HepG2 (cell line): Measurements from ENCODE around the gene TOR2A. TPM values are rescaled to one million over a fixed set of nuclear protein-coding genes. Genes with fewer than 3 reads are reported as not detected.
A peak's percentile ranks its signal among the peaks of the same experiment; 100 is the strongest.

Source experiments
- ATAC-seq: fragments of 200-7000 bp; cut with Tn5 transposase; 3 replicates; pipeline ENCODE4 v1.9.1; 2020; ENCODE audit warnings: mild to moderate bottlenecking, moderate library complexity
- BruUV-seq: library from RNA; stranded (reverse); fragments of 400-500 nt; replicated peaks from 2 replicates; lab custom pipeline; 2021; lab: Mats Ljungman, UMichigan
- CTCF ChIA-PET: fragments of 300-600 bp; formaldehyde crosslinking; extraction: SDS; loops from one replicate; lab custom pipeline; 2021; ENCODE audit warnings: low total read pairs, inconsistent platforms, low intra/inter-chr PET ratio; lab: Yijun Ruan, JAX
- POLR2A ChIA-PET: fragments of 350-600 bp; sonication (Branson Sonifier 250); formaldehyde crosslinking; loops from one replicate; lab custom pipeline; 2020; ENCODE audit warnings: antibody characterized with exemption, inconsistent platforms; lab: Yijun Ruan, JAX
- DNase-seq: peaks from one replicate; pipeline ENCODE4 v3.0.0-alpha.2; 2015; ENCODE audit warnings: low spot score
- FAIRE-seq: peaks from 3 replicates; lab custom pipeline; 2011; peaks lifted over from hg19 to GRCh38; lab: Jason Lieb, UNC
- H2AFZ ChIP-seq: one replicate; pipeline ENCODE4 v1.6.1; 2011; ENCODE audit warnings: low read length, inconsistent platforms
- H3K27ac ChIP-seq: fragments of 300-600 bp; 3 replicates; pipeline ENCODE4 v1.8.0; 2011; ENCODE audit warnings: mixed run types, mild to moderate bottlenecking, mixed read lengths, low read length, inconsistent platforms; ENCODE audit not compliant: insufficient read depth; ENCODE audit errors: extremely low read length
- H3K27me3 ChIP-seq, 2 experiments: fragments of 200-600 bp in 1 of 2; 2 replicates in 1 of 2; 3 replicates in 1 of 2; pipeline versions ENCODE4 v1.6.0 to v1.8.0; 2011; ENCODE audit warnings: low read length in 2 of 2, mild to moderate bottlenecking in 2 of 2, moderate library complexity in 2 of 2, inconsistent platforms in 1 of 2; ENCODE audit not compliant: insufficient read depth in 2 of 2, control insufficient read depth in 1 of 2
- H3K36me3 ChIP-seq, 2 experiments: fragments of 200-600 bp in 1 of 2; replicated peaks in 1 of 2; 2 replicates in 1 of 2; 3 replicates in 1 of 2; pipeline versions ENCODE4 v1.5.1 to v1.8.0; 2011; ENCODE audit warnings: low read length in 2 of 2, inconsistent platforms in 1 of 2; ENCODE audit not compliant: insufficient read depth in 2 of 2, control insufficient read depth in 1 of 2
- H3K4me1 ChIP-seq: 2 replicates; pipeline ENCODE4 v1.5.1; 2012; ENCODE audit warnings: low read length, inconsistent platforms; ENCODE audit not compliant: insufficient read depth
- H3K4me2 ChIP-seq: 2 replicates; pipeline ENCODE4 v1.6.0; 2011; ENCODE audit warnings: low read depth, low read length, inconsistent platforms
- H3K4me3 ChIP-seq, 3 experiments: fragments of 200-600 bp in 1 of 3; sonication (generic), shearing (Covaris generic) in 1 of 3; replicated peaks in 1 of 3; 2 replicates each; pipeline ENCODE4 v1.5.1; 2011 to 2016; ENCODE audit warnings: low read length in 3 of 3, inconsistent platforms in 2 of 3, low read depth in 2 of 3, mild to moderate bottlenecking in 2 of 3, control low read depth in 1 of 3, mixed read lengths in 1 of 3; ENCODE audit not compliant: insufficient read depth in 1 of 3
- H3K79me2 ChIP-seq: one replicate; pipeline ENCODE4 v1.6.1; 2011; ENCODE audit warnings: low read length, inconsistent platforms; ENCODE audit not compliant: insufficient read depth
- H3K9ac ChIP-seq: 2 replicates; pipeline ENCODE4 v1.6.0; 2011; ENCODE audit warnings: mild to moderate bottlenecking, low read depth, low read length, inconsistent platforms; ENCODE audit not compliant: insufficient read depth
- H3K9me3 ChIP-seq: 2 replicates; pipeline ENCODE4 v1.5.1; 2012; ENCODE audit warnings: mild to moderate bottlenecking, low read length
- H4K20me1 ChIP-seq: 2 replicates; pipeline ENCODE4 v1.6.0; 2011; ENCODE audit warnings: inconsistent platforms, mild to moderate bottlenecking, low read length, moderate library complexity; ENCODE audit not compliant: insufficient read depth
- EED ChIP-seq: sonication (generic); formaldehyde crosslinking; IDR thresholded peaks from 2 replicates; pipeline ENCODE4 v1.5.0; 2020; ENCODE audit warnings: mild to moderate bottlenecking, missing genetic modification reagents
- MAZ ChIP-seq, 2 experiments: sonication (generic) in 1 of 2; formaldehyde crosslinking in 1 of 2; IDR thresholded peaks; 2 replicates each; pipeline versions ENCODE4 v1.5.0 to v1.6.1; 2012 to 2020; ENCODE audit warnings: low read depth in 2 of 2, mild to moderate bottlenecking in 2 of 2, borderline replicate concordance in 1 of 2, improper control_type of control experiment in 1 of 2, low read length in 1 of 2, missing genetic modification reagents in 1 of 2, moderate library complexity in 1 of 2
- PHF20 ChIP-seq: sonication (generic); formaldehyde crosslinking; IDR thresholded peaks from 2 replicates; pipeline ENCODE4 v1.5.0; 2020; ENCODE audit warnings: mild to moderate bottlenecking, missing genetic modification reagents
- POLR2G ChIP-seq: fragments of 200-400 bp; formaldehyde crosslinking; IDR thresholded peaks from 2 replicates; pipeline ENCODE4 v1.6.1; 2018; ENCODE audit warnings: mild to moderate bottlenecking, low read depth, low read length, moderate library complexity
- ZMAT5 ChIP-seq: sonication (generic); formaldehyde crosslinking; IDR thresholded peaks from 2 replicates; pipeline ENCODE4 v1.5.0; 2020; ENCODE audit warnings: mild to moderate bottlenecking, low read depth, missing genetic modification reagents, borderline replicate concordance
- ZNF24 ChIP-seq: fragments of 450-650 bp; IDR thresholded peaks from 2 replicates; pipeline ENCODE4 v1.6.1; 2017; ENCODE audit warnings: antibody characterized with exemption, mild to moderate bottlenecking
- ZNF329 ChIP-seq: sonication (generic); formaldehyde crosslinking; IDR thresholded peaks from 2 replicates; pipeline ENCODE4 v1.9.0; 2021; ENCODE audit warnings: low read depth, mild to moderate bottlenecking, missing genetic modification reagents
- ZNF768 ChIP-seq: sonication (generic); formaldehyde crosslinking; IDR thresholded peaks from 2 replicates; pipeline ENCODE4 v1.4.0; 2020; ENCODE audit warnings: missing genetic modification reagents
- ZZZ3 ChIP-seq: sonication (generic); formaldehyde crosslinking; IDR thresholded peaks from 2 replicates; pipeline ENCODE4 v1.4.0; 2020; ENCODE audit warnings: missing genetic modification reagents, mild to moderate bottlenecking, borderline replicate concordance
- WGBS: methylation state at CpG from one replicate; pipeline ENCODE4 v1.1.6; 2017; ENCODE audit warnings: low lambda C conversion rate; 5-methylcytosine and 5-hydroxymethylcytosine counted together
- in situ Hi-C: cut with HindIII; loops from 2 replicates; pipeline ENCODE4 v1.10.0; 2017; ENCODE audit warnings: low pct_unique_long_range_greater_than_20kb; ENCODE audit not compliant: extremely low pct_ligation_motif_present
- intact Hi-C: fragments of 100-400 bp; cut with micrococcal nuclease; formaldehyde crosslinking; loops from one replicate; pipeline ENCODE4 v1.10.0; 2022; ENCODE audit not compliant: unreplicated experiment
- polyA plus RNA-seq, 8 experiments: library from polyadenylated mRNA; depleted of rRNA in 3 of 8; stranded (reverse) in 7 of 8; unstranded in 1 of 8; fragments of >200 nt; fragmentation: Illumina TruSeq in 4 of 8; extraction: Trizol in 4 of 8; gene quantifications; 2 replicates each; pipeline versions ENCODE4 v1.2.1 to v1.2.3, GENCODE V29; 2011 to 2016; ENCODE audit warnings: low read depth in 4 of 8, missing spikeins in 1 of 8, mixed read lengths in 1 of 8; ENCODE audit not compliant: insufficient read depth in 1 of 8
- total RNA-seq, 5 experiments: library from RNA; depleted of rRNA; stranded (reverse); fragments of >200 nt; fragmentation: Illumina TruSeq; extraction: Trizol; gene quantifications; 2 replicates each; pipeline ENCODE4 v1.2.3, GENCODE V29; 2016; ENCODE audit warnings: low read depth in 1 of 5

TOR2A gene
- total and polyA plus RNA-seq, 2 of the 13 experiments (the other 11 are each of a cell fraction or from before 2014, with no cell fraction given): 3.5 to 7.2 TPM

DNA sequence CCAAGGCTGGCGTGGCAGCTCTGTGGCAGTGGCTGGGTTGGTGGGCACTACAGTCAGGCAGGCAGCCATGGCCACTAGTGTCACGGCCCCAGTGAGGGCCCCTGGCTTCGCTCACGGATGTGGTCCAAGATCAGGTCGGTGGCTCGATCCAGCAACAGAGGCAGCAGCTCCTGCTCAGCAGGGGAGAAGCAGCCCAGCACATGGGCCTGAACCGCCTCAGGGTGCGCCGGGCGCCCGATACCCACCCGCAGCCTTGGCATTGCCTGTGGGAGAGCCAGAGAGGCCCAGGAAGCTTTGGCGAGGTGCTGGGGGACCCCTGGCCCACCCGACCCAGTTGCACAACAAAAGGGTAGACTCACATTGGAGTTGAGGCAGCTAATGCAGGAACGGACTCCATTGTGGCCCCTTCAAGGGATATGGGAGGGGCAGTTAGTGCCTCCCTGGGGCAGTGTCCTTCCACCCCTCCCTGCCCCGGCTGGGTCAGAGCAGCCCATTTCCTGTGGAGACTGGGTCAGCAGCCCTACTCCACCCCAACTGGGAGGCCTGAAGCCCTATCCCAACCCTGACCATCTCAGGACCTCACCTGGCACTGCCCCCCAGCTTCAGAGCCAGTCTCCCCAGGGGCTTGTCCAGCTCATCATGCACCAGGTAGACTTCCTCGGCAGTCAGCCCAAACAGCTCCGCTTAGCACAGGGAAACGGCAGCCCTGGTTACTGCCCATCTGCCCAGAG, 20.9 kb downstream of the TOR2A start:
- intact Hi-C loops (no loop called here), in situ Hi-C loops (no loop called here)
- H2AFZ ChIP-seq: no peak overlapping the region
- DNase-seq (no peak), FAIRE-seq (no peak), ATAC-seq (no peak)
- H3K9ac ChIP-seq: 0 out of 2 replicates have a peak overlapping the region, but pooled peaks have one; percentile 12
- no peaks in the 10 kb centered on the region for H3K79me2 ChIP-seq
- peak overlapping the region; percentile 97 for H3K4me2 ChIP-seq
- peaks cover 40% of the 10 kb centered on the region for H3K4me1 ChIP-seq
- WGBS: 17% methylated on average over 1 of the region's 19 CpGs
- CTCF ChIA-PET: no interaction called here
- TF ChIP-seq MAZ (IDR thresholded peaks at IDR 0.05; ENCODE audit: borderline replicate concordance, low read depth, low read length) (no peak), MAZ (CRISPR knock-in tag; IDR thresholded peaks at IDR 0.05; ENCODE audit: low read depth) (0 out of 2 replicates have a peak, but pooled peaks have one; percentile 26), ZNF24 (no peak), POLR2G (no peak), ZZZ3 (CRISPR knock-in tag) (no peak), ZNF329 (CRISPR knock-in tag) (no peak), EED (0 out of 2 replicates have a peak, but pooled peaks have one; percentile 38), ZNF768 (0 out of 2 replicates have a peak, but pooled peaks have one; percentile 28), PHF20 (CRISPR knock-in tag) (no peak), ZMAT5 (CRISPR knock-in tag) (no peak)
- no TSS peak for BruUV-seq
- H3K27me3 ChIP-seq: peaks cover 0 to 6% of the 10 kb centered on the region in 2 experiments; a peak in 2 of 5 replicates
- no peaks in the 10 kb centered on the region for H3K36me3 ChIP-seq
- H4K20me1 ChIP-seq: no peaks in the 10 kb centered on the region; the same call in 1 of the 2 replicates
- peak overlapping the region in 2 of 3 experiments; percentile 82 to 90; a peak in 4 of 6 replicates for H3K4me3 ChIP-seq
- H3K9me3 ChIP-seq: no peaks in the 10 kb centered on the region
- POLR2A ChIA-PET: interaction anchor here (1.0 kb wide), 1 partner anchor 10 kb away, joined by 3 read pairs; no protein-coding TSS in a partner anchor
- no peak overlapping the region for H3K27ac ChIP-seq
